HUES48 (cell line): ENCODE data around the gene SETD9.
A peak's percentile ranks its signal among the peaks of the same experiment; 100 is the strongest.

ENCODE experiments used
- H3K27ac ChIP-seq: one replicate; pipeline ENCODE4 v1.7.0; 2013; ENCODE audit warnings: low read depth, low read length, inconsistent platforms
- H3K27me3 ChIP-seq: 2 replicates; pipeline ENCODE4 v1.6.1; 2013; ENCODE audit warnings: mild to moderate bottlenecking, low read length; ENCODE audit not compliant: control insufficient read depth, insufficient read depth
- H3K36me3 ChIP-seq: 2 replicates; pipeline ENCODE4 v1.6.1; 2013; ENCODE audit warnings: low read length; ENCODE audit not compliant: control insufficient read depth, insufficient read depth
- H3K4me1 ChIP-seq: 2 replicates; pipeline ENCODE4 v1.6.1; 2013; ENCODE audit warnings: mild to moderate bottlenecking, low read length; ENCODE audit not compliant: control insufficient read depth, insufficient read depth
- H3K4me3 ChIP-seq: 2 replicates; pipeline ENCODE4 v1.5.1; 2013; ENCODE audit warnings: mild to moderate bottlenecking, low read depth, low read length
- H3K9ac ChIP-seq: 2 replicates; pipeline ENCODE4 v1.6.1; 2013; ENCODE audit warnings: mild to moderate bottlenecking, low read depth, low read length, moderate library complexity
- H3K9me3 ChIP-seq: 2 replicates; pipeline ENCODE4 v1.6.1; 2013; ENCODE audit warnings: low read length; ENCODE audit not compliant: control insufficient read depth, insufficient read depth

SETD9 gene

DNA sequence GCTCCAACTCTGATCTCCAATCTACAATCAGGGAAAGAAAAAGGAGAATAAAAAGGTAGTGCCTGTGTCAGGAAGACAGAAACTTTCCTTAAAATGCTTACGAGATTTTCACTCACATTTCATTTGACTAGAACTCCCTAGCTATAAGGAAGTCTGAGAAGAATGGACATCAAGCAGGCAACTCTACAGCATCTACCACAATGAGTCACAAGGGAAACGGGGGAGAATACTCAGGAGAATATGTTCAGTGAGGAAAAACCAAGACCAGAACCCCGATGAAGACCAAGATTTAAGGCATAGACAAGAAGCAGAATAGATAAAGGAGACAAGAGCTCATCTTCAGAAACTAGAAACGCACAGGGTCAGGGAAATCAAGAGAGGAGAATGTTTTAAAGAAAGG is 9.0 kb upstream of the SETD9 start:
- Histone ChIP-seq H3K9me3 (no peaks in the 10 kb centered on the region), H3K4me3 (no peak overlapping the region), H3K27ac (no peak overlapping the region), H3K9ac (no peak overlapping the region), H3K36me3 (no peaks in the 10 kb centered on the region), H3K4me1 (no peaks in the 10 kb centered on the region), H3K27me3 (no peaks in the 10 kb centered on the region)

DNA sequence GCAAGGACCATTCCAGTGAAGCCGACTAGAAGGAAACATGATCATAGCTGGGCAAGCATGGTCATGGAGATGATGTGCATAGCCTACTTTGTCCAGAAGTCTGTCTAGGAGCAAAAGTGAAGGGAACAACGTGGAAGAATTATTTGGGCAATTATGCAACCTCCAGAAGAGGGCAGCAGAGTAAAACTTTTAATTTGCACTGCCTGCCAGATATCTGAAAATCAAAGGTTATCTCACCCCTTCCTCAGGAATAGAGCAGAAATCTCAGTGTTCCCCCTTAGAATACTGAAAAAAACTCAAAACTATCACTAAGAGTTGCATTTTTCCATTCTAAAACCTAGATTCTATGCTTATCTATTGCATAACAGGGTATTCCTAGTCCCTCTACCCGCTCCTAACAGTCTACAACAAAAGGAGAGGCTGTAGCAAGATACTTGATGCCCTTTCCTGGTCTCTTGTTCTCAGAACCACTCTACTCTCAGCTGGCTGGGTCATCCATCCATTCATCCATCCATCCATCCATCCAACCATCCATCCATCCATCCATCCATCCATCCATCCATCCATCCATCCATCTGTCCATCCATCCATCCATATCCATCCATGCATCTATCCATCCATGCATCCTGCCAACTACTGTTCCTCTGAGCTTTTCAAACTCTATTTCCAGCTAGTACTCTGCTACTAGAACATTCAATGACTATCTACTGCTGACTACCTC is 8.4 kb upstream of the SETD9 start:
- Histone ChIP-seq H3K9ac (no peak overlapping the region), H3K4me1 (no peaks in the 10 kb centered on the region), H3K4me3 (no peak overlapping the region), H3K9me3 (no peaks in the 10 kb centered on the region), H3K36me3 (no peaks in the 10 kb centered on the region), H3K27me3 (no peaks in the 10 kb centered on the region), H3K27ac (no peak overlapping the region)

DNA sequence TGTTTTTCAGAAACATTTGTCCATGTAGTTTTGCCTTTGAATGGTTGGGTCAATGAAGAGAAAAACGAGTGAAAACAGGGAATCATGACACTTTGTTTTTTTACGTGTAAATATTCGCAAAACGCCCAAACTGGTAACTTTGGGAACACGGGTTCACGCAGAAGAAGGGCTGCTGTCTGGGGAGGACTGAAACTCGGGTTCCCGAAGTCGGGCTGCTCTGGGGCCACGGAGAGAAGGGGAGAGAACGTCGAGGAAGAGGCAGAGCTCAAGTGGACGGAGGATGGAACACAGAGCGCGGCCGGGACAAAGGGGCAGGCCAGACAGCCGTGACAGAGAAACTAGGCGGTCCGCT is 478 bp upstream of the SETD9 start:
- Histone ChIP-seq H3K9me3 (no peaks in the 10 kb centered on the region), H3K36me3 (peaks cover 3% of the 10 kb centered on the region), H3K4me3 (peak overlapping the region; percentile 90), H3K9ac (peak overlapping the region; percentile 92), H3K4me1 (peaks cover 12% of the 10 kb centered on the region), H3K27ac (peak overlapping the region; percentile 98), H3K27me3 (no peaks in the 10 kb centered on the region)

DNA sequence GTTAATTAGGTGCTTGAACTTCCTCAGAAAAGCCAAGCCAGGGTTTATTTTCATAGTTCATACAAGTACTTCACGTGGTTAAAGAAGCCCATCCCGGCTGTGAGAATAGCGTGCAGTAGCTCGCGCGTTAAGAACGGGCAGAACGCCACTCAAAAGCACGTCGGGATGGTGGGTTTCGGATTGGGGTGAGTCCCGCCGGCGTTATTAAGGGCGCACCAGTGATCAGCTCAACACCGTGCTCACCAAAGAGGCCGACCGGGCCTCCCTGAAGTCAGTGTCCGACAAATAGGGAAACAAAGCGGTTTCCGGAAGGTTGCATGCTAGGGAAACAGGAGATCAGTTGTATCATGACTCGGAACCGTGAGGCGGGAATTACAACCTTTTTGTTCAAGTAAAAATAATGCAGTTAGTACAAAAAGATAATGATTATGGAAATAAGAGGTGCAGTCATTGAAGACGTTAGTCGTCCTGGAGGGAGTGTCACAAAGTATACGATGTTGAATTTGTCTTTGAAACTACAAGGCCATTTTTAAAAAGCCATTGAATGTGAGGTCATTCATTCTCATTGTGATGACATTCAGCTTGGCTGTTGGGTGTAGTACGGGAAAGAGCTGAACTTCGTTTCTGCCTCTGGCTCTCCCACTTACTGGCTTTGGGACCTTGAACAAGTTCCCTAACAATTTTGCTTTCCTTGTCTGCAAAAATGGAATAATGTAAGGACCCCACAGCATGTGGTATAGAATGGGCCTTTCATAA is 992 bp downstream of the SETD9 start:
- Histone ChIP-seq H3K4me1 (peaks cover 12% of the 10 kb centered on the region), H3K27me3 (no peaks in the 10 kb centered on the region), H3K27ac (peak overlapping the region; percentile 99), H3K36me3 (peaks cover 11% of the 10 kb centered on the region), H3K9ac (peak overlapping the region; percentile 98), H3K9me3 (no peaks in the 10 kb centered on the region), H3K4me3 (peak overlapping the region; percentile 93)

DNA sequence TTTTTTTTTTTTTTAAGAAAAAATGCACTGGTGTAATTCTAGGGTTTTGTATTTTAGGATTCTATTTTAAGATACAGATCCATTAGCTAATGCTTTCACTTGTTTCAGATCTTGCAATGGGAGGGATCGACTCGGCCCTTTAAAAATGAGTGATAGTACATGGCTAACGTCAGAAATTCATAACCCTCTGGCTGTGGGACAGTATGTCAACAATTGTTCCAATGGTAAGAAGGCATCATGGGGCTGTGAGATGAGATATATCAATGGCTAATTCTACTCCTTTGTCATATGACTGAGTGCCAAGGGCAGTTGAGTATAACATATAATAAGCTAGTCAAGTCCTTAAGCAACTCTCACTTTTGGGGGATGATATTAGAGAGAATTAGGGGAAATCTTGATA is 4.4 kb downstream of the SETD9 start:
- peaks cover 12% of the 10 kb centered on the region for H3K4me1 ChIP-seq
- H3K27me3 ChIP-seq = no peaks in the 10 kb centered on the region

DNA sequence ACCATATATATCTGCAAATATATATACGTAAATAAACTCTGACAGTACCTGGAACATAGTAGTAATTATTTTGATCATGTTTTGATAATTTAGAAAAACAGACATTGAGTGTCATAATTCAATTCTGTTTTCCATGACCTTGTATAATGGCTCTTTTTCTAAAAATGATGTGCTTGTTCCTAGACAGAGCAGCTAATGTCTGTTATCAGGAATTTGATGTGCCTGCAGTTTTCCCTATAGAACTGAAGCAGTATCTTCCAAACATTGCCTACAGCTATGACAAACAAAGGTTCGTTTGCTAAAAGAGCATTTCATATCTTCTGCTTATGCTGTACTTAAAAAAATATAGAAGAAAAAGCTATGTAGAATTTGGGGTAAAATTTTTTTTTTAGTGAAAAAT is 5.3 kb downstream of the SETD9 start:
- Histone ChIP-seq H3K4me3 (no peak overlapping the region), H3K9ac (no peak overlapping the region), H3K36me3 (peaks cover 18% of the 10 kb centered on the region), H3K9me3 (no peaks in the 10 kb centered on the region), H3K27ac (no peak overlapping the region), H3K4me1 (peaks cover 12% of the 10 kb centered on the region), H3K27me3 (no peaks in the 10 kb centered on the region)

More for the DNA sequence above, 4.4 kb downstream of the SETD9 start:
- Histone ChIP-seq H3K4me3 (no peak overlapping the region), H3K9ac (no peak overlapping the region), H3K9me3 (no peaks in the 10 kb centered on the region), H3K27ac (no peak overlapping the region), H3K36me3 (peaks cover 15% of the 10 kb centered on the region)

DNA sequence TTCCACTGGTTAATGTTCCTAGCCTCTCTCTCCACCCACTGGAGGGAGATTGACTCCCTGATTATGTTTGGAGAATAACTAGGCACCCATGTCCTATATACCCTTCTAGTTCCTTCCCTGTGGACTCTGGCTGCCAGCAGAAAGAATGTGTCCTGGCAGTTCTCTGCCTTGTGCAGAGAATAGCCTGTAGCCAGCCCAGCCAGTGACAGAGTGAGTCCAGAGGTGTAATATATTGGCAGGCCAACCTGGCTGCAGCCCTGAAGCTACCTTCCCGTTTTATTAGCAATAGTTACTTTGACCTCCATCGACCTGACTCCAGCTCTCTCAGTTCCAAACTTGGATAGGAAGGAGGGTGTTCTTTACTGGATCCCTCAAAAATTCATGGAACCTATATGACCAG is 8.1 kb downstream of the SETD9 start:
- Histone ChIP-seq H3K4me3 (no peak overlapping the region), H3K36me3 (peaks cover 46% of the 10 kb centered on the region), H3K27me3 (no peaks in the 10 kb centered on the region), H3K9me3 (no peaks in the 10 kb centered on the region), H3K27ac (no peak overlapping the region), H3K4me1 (no peaks in the 10 kb centered on the region), H3K9ac (no peak overlapping the region)

DNA sequence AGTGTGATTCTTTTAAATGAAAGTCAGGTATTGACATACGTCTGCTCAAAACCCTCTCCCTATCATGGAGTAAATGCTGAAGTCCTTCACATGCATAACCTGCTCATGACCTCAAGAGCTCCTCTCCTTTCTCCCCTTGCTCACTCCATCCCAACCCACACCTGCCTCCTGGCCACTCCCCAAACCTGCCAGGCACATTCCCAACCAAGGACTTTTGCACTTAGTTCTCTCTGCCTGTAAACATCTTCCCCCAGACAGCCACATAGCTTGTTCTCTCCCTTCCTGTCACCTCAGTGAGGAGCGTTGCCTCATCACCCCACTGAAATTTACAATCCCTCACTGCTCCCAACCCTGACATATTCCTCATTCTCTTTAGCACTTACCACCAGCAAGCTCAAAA is 8.7 kb downstream of the SETD9 start:
- Histone ChIP-seq H3K27me3 (no peaks in the 10 kb centered on the region), H3K36me3 (peaks cover 52% of the 10 kb centered on the region), H3K27ac (no peak overlapping the region), H3K9ac (no peak overlapping the region), H3K4me1 (no peaks in the 10 kb centered on the region), H3K9me3 (peaks cover 3% of the 10 kb centered on the region; the same call in 1 of the 2 replicates), H3K4me3 (no peak overlapping the region)

DNA sequence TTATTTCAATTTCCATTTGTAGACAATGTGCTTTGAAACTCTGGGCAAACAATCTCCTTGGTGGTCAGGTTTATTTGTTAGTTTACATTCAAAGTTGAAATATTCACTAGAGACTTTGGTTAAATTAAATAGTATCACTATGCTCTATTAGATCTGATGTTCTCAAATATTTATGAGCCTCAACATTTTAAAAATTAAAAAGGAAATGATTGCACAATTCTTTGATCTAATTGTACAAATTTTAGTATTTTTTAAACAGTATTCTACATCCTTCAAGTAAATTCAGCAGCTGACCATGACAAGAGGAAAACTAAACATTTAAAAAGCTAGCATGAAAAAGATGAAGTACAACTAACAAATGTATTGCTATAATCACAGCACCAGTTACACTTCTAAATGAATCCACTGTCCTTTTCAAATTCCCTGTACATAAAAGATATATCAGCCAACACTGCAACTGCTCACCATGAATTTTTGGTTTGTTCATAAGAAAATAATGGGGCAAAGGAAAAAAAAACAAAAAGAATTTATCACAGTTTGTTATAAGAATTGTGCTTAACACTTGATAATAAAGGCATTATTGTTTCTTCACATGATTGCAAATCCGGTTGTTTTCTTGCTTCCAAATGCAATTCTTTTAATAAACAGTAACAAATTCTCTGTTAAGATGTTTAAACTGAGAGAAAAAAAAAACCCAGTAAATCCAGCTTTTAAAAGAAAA is 10.7 kb downstream of the SETD9 start:
- Histone ChIP-seq H3K9me3 (peaks cover 5% of the 10 kb centered on the region; the same call in 1 of the 2 replicates), H3K9ac (no peak overlapping the region), H3K4me1 (no peaks in the 10 kb centered on the region), H3K27ac (no peak overlapping the region), H3K4me3 (no peak overlapping the region), H3K27me3 (no peaks in the 10 kb centered on the region), H3K36me3 (peaks cover 64% of the 10 kb centered on the region)

DNA sequence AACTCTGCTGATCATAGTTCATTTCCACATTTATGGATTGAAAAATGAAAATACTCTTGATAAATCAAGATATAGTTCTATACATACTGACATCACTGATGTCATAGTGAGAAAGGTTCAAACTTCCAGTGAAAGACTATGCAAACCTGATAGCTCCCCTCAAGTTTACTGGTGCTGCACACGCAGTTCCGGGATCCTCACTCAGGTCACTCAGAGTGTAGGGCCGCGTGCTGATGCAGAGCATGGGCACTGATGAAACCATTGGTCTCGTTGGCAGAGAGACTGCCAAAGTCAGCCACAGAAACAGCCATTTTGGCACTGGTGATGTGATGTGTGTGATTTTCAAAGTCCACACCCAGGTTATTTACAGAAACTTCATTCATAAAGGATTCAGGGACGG is 13.5 kb downstream of the SETD9 start:
- Histone ChIP-seq H3K27me3 (no peaks in the 10 kb centered on the region), H3K4me3 (no peak overlapping the region), H3K9me3 (peaks cover 5% of the 10 kb centered on the region; the same call in 1 of the 2 replicates), H3K27ac (no peak overlapping the region), H3K9ac (no peak overlapping the region), H3K36me3 (peaks cover 87% of the 10 kb centered on the region), H3K4me1 (no peaks in the 10 kb centered on the region)

DNA sequence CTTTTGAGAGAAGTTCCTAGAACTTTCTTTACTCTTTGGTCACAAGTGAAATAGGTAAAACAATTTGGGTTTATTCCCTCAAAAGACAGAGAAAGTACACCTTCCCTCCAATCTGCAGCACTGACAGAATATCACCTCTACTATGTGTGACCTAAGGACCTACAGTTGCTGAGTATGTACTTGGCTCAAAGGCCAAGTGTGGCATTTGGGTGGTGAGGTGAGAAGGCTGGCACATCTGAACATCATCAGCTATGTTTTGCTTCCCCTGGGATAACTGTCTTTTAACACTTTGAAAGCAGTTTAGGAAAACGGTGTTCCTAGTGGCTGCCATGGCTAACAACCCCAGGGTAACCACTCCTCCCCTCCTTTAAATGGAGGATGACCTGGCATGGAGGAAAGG is 24.9 kb downstream of the SETD9 start:
- H3K9me3 ChIP-seq = no peaks in the 10 kb centered on the region
- no peaks in the 10 kb centered on the region for H3K4me1 ChIP-seq
- H3K4me3 ChIP-seq = no peak overlapping the region
- no peak overlapping the region for H3K27ac ChIP-seq
- H3K9ac ChIP-seq = no peak overlapping the region
- no peaks in the 10 kb centered on the region for H3K27me3 ChIP-seq
- peaks cover 99% of the 10 kb centered on the region for H3K36me3 ChIP-seq
